ENCODE data around the gene PEX5L.

DNA sequence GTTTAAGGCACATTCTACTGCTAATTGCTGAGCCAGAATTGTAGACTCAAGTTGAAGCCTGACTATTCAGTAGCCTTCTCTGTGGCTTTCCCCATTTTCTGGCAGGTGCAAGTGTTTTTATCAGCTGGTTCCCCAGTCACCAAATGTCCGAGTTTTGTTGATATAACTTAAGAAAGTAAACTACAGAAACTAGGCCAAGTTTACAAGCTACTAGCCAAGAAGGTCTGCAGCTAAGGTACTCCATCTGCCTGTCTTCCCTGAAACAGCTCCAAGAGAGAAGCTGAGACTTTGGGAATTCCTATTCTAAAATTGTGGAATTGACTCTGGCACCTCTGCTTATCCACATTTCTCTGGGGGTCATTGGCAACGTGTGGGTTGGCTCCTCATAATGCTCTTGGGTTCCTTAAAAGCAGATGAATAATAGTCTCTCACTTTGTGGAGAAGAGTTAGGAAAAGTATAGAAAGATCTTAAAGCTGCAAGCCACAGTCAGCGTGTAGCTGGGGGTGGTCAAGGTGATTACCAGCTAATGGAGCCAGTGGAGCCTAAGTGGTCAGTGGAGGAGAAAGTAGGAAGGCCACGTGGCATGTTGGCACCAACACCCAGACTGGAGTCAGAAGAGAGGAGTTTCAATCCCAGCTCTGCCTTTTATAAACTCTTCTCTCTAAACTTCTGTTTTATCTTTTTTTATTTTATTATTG, 128.8 kb downstream of the PEX5L start:
- TF ChIP-seq, protein P1, sequence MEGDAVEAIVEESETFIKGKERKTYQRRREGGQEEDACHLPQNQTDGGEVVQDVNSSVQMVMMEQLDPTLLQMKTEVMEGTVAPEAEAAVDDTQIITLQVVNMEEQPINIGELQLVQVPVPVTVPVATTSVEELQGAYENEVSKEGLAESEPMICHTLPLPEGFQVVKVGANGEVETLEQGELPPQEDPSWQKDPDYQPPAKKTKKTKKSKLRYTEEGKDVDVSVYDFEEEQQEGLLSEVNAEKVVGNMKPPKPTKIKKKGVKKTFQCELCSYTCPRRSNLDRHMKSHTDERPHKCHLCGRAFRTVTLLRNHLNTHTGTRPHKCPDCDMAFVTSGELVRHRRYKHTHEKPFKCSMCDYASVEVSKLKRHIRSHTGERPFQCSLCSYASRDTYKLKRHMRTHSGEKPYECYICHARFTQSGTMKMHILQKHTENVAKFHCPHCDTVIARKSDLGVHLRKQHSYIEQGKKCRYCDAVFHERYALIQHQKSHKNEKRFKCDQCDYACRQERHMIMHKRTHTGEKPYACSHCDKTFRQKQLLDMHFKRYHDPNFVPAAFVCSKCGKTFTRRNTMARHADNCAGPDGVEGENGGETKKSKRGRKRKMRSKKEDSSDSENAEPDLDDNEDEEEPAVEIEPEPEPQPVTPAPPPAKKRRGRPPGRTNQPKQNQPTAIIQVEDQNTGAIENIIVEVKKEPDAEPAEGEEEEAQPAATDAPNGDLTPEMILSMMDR (conservative IDR thresholded peaks at IDR 0.05): no peak
- TF ChIP-seq EZH2 (IDR thresholded peaks at IDR 0.05; ENCODE audit: low read depth): no peak

Data from PC-9 (cell line).